ENCODE data around the gene TEX51. TPM values are rescaled to one million over a fixed set of nuclear protein-coding genes. Genes with fewer than 3 reads are reported as not detected.

Gene TEX51
- total RNA-seq, 1 donor from 2014 or later: not detected

GRCh38 chr2:126877041-126877440 is 21.6 kb upstream of the TEX51 start:
- intact Hi-C loops (cut with DNase I): no loop called here
- no peak for ATAC-seq (ENCODE audit: poor library complexity)
- DNase-seq: no peak

GRCh38 chr2:126877861-126878565 is 20.7 kb upstream of the TEX51 start:
- ATAC-seq (ENCODE audit: poor library complexity) (no peak), DNase-seq (no peak)
- intact Hi-C loops (cut with DNase I): no loop called here

GRCh38 chr2:126878601-126879000 is 20.1 kb upstream of the TEX51 start:
- ATAC-seq (ENCODE audit: poor library complexity) (no peak), DNase-seq (no peak)
- intact Hi-C loops (cut with DNase I): no loop called here

GRCh38 chr2:126879348-126880298 is 19.1 kb upstream of the TEX51 start:
- intact Hi-C loops (cut with DNase I): no loop called here
- ATAC-seq (ENCODE audit: poor library complexity) (no peak), DNase-seq (no peak)

GRCh38 chr2:126880324-126880723 is 18.4 kb upstream of the TEX51 start:
- DNase-seq (no peak), ATAC-seq (ENCODE audit: poor library complexity) (no peak)
- intact Hi-C loops (cut with DNase I): no loop called here

- intact Hi-C loops (cut with DNase I): no loop called here
- DNase-seq (no peak), ATAC-seq (ENCODE audit: poor library complexity) (no peak)
Observed at GRCh38 chr2:126880817-126881216, 17.9 kb upstream of the TEX51 start.

- intact Hi-C loops (cut with DNase I): no loop called here
- ATAC-seq (ENCODE audit: poor library complexity) (no peak), DNase-seq (no peak)
Observed at GRCh38 chr2:126881591-126881990, 17.1 kb upstream of the TEX51 start.

GRCh38 chr2:126882181-126882580 is 16.5 kb upstream of the TEX51 start:
- intact Hi-C loops (cut with DNase I): no loop called here
- no peak for DNase-seq
- no peak for ATAC-seq (ENCODE audit: poor library complexity)

- intact Hi-C loops (cut with DNase I): no loop called here
- no peak for ATAC-seq (ENCODE audit: poor library complexity)
- no peak for DNase-seq
Observed at GRCh38 chr2:126882736-126883665, 15.7 kb upstream of the TEX51 start.

GRCh38 chr2:126883666-126884040 is 15.0 kb upstream of the TEX51 start:
- intact Hi-C loops (cut with DNase I): no loop called here
- no peak for ATAC-seq (ENCODE audit: poor library complexity)

GRCh38 chr2:126884861-126885750 is 13.6 kb upstream of the TEX51 start:
- intact Hi-C loops (cut with DNase I): no loop called here
- DNase-seq (no peak), ATAC-seq (ENCODE audit: poor library complexity) (no peak)

More at GRCh38 chr2:126883666-126884040, 15.0 kb upstream of the TEX51 start:
- DNase-seq: no peak

- DNase-seq (peak; percentile 57), ATAC-seq (ENCODE audit: poor library complexity) (peak; percentile 41)
- intact Hi-C loops (cut with DNase I): no loop called here
Observed at GRCh38 chr2:126885751-126886210, 12.9 kb upstream of the TEX51 start.

GRCh38 chr2:126886211-126886915 is 12.3 kb upstream of the TEX51 start:
- peak; percentile 80 for DNase-seq
- intact Hi-C loops (cut with DNase I): no loop called here
- peak; percentile 90 for ATAC-seq (ENCODE audit: poor library complexity)

GRCh38 chr2:126886916-126887280 is 11.8 kb upstream of the TEX51 start:
- intact Hi-C loops (cut with DNase I): no loop called here

GRCh38 chr2:126887506-126887905 is 11.2 kb upstream of the TEX51 start:
- DNase-seq: no peak
- intact Hi-C loops (cut with DNase I): no loop called here

More at GRCh38 chr2:126886916-126887280, 11.8 kb upstream of the TEX51 start:
- DNase-seq: no peak
- ATAC-seq (ENCODE audit: poor library complexity): peak; percentile 11

GRCh38 chr2:126888046-126888445 is 10.6 kb upstream of the TEX51 start:
- ATAC-seq (ENCODE audit: poor library complexity): no peak

More at GRCh38 chr2:126887506-126887905, 11.2 kb upstream of the TEX51 start:
- ATAC-seq (ENCODE audit: poor library complexity): no peak

GRCh38 chr2:126889071-126889470 is 9.6 kb upstream of the TEX51 start:
- intact Hi-C loops (cut with DNase I): no loop called here
- no peak for DNase-seq
- ATAC-seq (ENCODE audit: poor library complexity): no peak

More at GRCh38 chr2:126888046-126888445, 10.6 kb upstream of the TEX51 start:
- intact Hi-C loops (cut with DNase I): no loop called here
- no peak for DNase-seq

Data from Right ventricle myocardium superior (tissue), 1 donor.